OCI-LY3 (cell line): ENCODE results near the gene NBEAL2.

Source experiments
- EZH2phosphoT487 ChIP-seq: fragments of 200-600 bp; shearing (Covaris generic); IDR thresholded peaks from 2 replicates; pipeline ENCODE4 v1.6.1; 2018; ENCODE audit warnings: antibody characterized with exemption, mixed run types, low read depth
- TF ChIP-seq, protein P1 (sequence below): fragments of 200-600, 300-600 bp; sonication (generic); IDR thresholded peaks from 2 replicates; pipeline ENCODE4 v1.5.1; 2014; ENCODE audit warnings: antibody characterized with exemption, low read length, low read depth

DNA sequence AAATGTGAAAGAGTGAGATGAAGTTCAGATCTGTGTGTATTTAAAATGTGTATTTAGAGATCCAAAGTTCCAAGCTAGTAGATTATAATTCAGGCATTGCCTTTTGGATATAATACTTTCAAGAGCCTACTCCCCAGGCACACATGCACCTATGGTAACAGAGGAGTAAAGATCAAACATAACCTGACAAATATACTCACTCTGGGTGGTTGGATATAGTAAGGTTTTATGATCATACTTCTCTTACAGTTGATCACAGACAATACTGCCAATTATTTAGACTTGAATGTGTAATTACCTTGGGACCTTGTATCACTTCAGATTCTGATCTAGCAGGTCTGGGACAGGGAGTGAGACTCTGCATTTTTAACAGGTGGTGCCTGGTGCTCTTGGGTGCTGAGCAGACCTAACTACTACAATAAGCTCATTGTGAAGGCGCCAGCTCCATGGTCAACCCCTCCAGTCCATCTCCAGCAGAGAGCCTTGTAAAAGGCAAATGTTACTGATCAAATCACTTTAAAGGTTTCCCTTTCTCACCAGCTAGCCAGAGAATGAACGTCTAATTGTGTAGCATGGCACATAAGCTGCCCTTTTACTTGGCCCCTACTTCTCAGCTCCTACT lies 55.5 kb downstream of the NBEAL2 start:
- TF ChIP-seq, protein P1, sequence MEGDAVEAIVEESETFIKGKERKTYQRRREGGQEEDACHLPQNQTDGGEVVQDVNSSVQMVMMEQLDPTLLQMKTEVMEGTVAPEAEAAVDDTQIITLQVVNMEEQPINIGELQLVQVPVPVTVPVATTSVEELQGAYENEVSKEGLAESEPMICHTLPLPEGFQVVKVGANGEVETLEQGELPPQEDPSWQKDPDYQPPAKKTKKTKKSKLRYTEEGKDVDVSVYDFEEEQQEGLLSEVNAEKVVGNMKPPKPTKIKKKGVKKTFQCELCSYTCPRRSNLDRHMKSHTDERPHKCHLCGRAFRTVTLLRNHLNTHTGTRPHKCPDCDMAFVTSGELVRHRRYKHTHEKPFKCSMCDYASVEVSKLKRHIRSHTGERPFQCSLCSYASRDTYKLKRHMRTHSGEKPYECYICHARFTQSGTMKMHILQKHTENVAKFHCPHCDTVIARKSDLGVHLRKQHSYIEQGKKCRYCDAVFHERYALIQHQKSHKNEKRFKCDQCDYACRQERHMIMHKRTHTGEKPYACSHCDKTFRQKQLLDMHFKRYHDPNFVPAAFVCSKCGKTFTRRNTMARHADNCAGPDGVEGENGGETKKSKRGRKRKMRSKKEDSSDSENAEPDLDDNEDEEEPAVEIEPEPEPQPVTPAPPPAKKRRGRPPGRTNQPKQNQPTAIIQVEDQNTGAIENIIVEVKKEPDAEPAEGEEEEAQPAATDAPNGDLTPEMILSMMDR: no peak
- TF ChIP-seq EZH2phosphoT487: no peak
